HEK293T (cell line): ENCODE results near the gene SIGLEC6.

Source experiments
- FOXA1 ChIP-seq: fragments of 450-650 bp; IDR thresholded peaks from 2 replicates; pipeline ENCODE4 v1.6.1; 2016; ENCODE audit warnings: mild to moderate bottlenecking
- FOXK2 ChIP-seq: fragments of 450-650 bp; IDR thresholded peaks from 2 replicates; pipeline ENCODE4 v1.6.1; 2016; ENCODE audit warnings: mild to moderate bottlenecking
- HDGF ChIP-seq: fragments of 450-650 bp; IDR thresholded peaks from 2 replicates; pipeline ENCODE4 v1.6.1; 2017; ENCODE audit warnings: antibody characterized with exemption, borderline replicate concordance
- LEF1 ChIP-seq: fragments of 450-650 bp; IDR thresholded peaks from 2 replicates; pipeline ENCODE4 v1.6.1; 2017; ENCODE audit warnings: mild to moderate bottlenecking, borderline replicate concordance
- SP1 ChIP-seq: fragments of 450-650 bp; IDR thresholded peaks from 2 replicates; pipeline ENCODE4 v1.6.1; 2017
- SUZ12 ChIP-seq: fragments of 450-650 bp; IDR thresholded peaks from 2 replicates; pipeline ENCODE4 v1.6.1; 2016; ENCODE audit warnings: mild to moderate bottlenecking
- TARDBP ChIP-seq: fragments of 450-650 bp; IDR thresholded peaks from 2 replicates; pipeline ENCODE4 v1.6.1; 2016
- ZNF384 ChIP-seq: fragments of 450-650 bp; IDR thresholded peaks from 2 replicates; pipeline ENCODE4 v1.6.1; 2016

- no peak for TF ChIP-seq LEF1
- TF ChIP-seq HDGF = no peak
- no peak for TF ChIP-seq FOXK2
- TF ChIP-seq SP1 = no peak
- TF ChIP-seq ZNF384 = no peak
- no peak for TF ChIP-seq SUZ12
- no peak for TF ChIP-seq TARDBP
- TF ChIP-seq FOXA1 = no peak
Observed at GRCh38 chr19:51539821-51540366, 8.4 kb upstream of the SIGLEC6 start.
